Effector memory CD8-positive, alpha-beta T cell (primary cell): Measurements from ENCODE around the gene HCFC2.

Experiments
- ATAC-seq: fragments of 150-1000 bp; cut with Tn5 transposase; replicated peaks from 2 replicates; pipeline ENCODE4 v1.10.0; 2021; ENCODE audit warnings: mild to moderate bottlenecking, moderate library complexity
- DNase-seq, 3 experiments: peaks; one replicate each; pipeline ENCODE4 v3.0.0; 2021
- H3K27ac Mint-ChIP-seq, 2 donors: one replicate each; pipeline ENCODE4 v1.8.0; 2022; ENCODE audit warnings: mild to moderate bottlenecking in 2 of 2, mixed read lengths in 2 of 2, moderate library complexity in 2 of 2
- H3K27me3 Mint-ChIP-seq, 2 donors: one replicate each; pipeline ENCODE4 v1.8.0; 2022; ENCODE audit warnings: mixed read lengths in 2 of 2
- H3K36me3 Mint-ChIP-seq: one replicate; pipeline ENCODE4 v1.8.0; 2022; ENCODE audit warnings: mild to moderate bottlenecking, moderate library complexity, mixed read lengths; ENCODE audit not compliant: insufficient read depth
- H3K4me1 Mint-ChIP-seq, 2 donors: one replicate each; pipeline ENCODE4 v1.8.0; 2022; ENCODE audit warnings: low read depth in 2 of 2, mixed read lengths in 2 of 2
- H3K4me3 Mint-ChIP-seq, 2 donors: one replicate each; pipeline ENCODE4 v1.8.0; 2022; ENCODE audit warnings: mild to moderate bottlenecking in 2 of 2, mixed read lengths in 2 of 2, moderate library complexity in 2 of 2
- H3K9me3 Mint-ChIP-seq, 2 donors: one replicate each; pipeline ENCODE4 v1.8.0; 2022; ENCODE audit warnings: mixed read lengths in 2 of 2

The HCFC2 gene

DNA sequence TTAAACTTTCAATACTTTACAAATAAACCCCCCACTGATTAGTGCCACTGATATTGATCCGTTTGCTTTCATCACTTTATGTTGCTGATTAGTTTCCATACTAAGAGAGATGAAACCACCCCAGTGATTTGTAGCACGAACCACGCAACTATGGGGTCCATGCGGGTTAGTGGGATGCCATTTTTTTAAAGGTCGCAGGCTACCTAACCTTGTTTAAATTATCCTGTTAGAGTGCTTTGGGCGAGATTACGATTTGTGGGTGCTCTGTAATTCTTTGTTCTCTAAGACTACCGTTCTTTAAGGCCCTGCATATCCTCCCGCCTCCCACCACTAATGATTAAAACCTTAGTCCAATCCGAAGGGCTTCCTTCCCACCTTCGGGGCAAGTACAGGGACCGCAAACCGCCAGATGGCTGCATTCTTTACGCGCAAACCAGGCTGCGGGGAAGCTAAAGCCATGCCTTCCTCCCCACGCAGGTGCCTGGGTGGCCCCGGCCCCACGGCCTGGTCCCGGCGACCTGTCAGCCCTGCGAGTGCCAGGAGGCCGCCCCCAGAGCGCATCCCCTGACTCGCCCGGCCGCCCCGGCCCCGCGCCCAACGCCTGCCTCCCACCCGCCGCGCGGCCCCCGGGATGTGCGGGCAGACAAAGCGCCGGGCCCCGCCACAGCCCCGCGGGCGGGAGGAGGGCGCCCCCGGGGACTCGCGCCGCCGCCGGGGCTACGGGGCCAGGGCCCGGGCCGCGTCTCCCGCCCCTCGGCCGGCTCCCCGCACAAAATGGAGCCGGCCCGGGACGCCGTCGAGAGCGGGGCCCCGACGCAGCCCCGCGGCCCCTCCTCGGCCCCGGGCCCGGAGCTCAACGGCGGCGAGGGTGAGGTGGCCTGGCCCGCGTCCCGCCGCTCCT, 72.9 kb downstream of the HCFC2 start:
- no peaks in the 10 kb centered on the region for H3K9me3 Mint-ChIP-seq
- H3K27me3 Mint-ChIP-seq, result no peaks in the 10 kb centered on the region
- H3K36me3 Mint-ChIP-seq, result peaks cover 4% of the 10 kb centered on the region
- peak; percentile 27 to 37 (median 33) for DNase-seq
- peak; percentile 18 for ATAC-seq
- peak overlapping the region; percentile 62 to 78 for H3K4me3 Mint-ChIP-seq
- H3K27ac Mint-ChIP-seq, result peak overlapping the region in 1 of 2 donors; percentile 28
- peaks cover 8% of the 10 kb centered on the region in 2 donors for H3K4me1 Mint-ChIP-seq

DNA sequence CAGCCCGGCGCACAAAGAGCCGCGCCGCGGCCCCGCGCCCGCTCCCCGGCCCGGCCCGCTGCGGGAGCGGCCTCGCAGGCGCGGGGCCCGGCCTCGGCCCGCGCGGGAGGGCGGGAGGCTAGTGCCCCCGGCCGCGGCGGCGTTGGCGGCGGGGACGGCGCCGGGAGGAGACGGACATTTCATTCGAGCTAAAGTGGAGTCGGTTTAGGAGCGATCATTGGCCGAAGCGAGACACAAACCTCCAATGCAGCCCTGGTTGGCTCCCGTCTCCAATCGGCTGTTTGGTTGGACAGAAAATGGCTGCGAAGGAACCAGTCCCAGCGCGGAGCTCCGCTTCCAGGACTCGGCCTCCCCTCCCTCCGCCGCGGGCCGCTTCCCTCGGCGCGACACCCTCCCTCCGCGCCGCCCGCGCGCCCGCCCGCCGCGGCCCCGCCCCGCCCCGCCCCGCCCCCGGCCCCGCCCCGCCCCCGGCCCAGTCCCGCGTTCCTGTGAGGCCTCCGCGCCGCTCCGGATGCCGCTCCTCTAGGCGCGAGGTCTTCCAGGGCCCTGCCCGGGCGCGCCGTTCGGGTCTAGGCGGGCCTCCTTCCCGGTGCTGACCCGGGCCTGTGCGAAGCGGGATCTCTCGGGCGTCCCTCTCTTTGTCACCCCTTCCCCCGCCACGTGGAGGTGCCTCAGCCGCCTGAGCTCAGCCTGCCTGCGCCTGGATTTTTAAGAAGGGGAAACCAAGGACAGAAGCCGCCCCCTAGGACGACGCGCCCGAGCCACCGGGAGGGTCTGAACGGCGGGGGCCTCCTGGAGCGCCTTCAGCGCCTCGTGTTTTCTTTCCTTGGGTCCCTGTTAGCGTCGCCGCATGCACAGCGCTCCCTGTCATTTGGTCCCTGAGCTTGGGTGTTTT, 73.8 kb downstream of the HCFC2 start, which contains the start of gene NFYB:
NFYB (minus strand) TSS at position 309 of the 895 bp plus-strand sequence. CDS start 2,757 bp downstream, outside the sequence.
- Mint-ChIP-seq H3K9me3 (no peaks in the 10 kb centered on the region), H3K36me3 (no peaks in the 10 kb centered on the region), H3K27me3 (no peaks in the 10 kb centered on the region), H3K27ac (peak within 1 kb of the TSS in 1 of 2 donors; percentile 28), H3K4me1 (peaks cover 3 to 4% of the 10 kb centered on the region in 2 donors), H3K4me3 (peak within 1 kb of the TSS; percentile 62 to 78)
- DNase-seq (peak; percentile 90 to 93 (median 92)), ATAC-seq (peak; percentile 94)

- Mint-ChIP-seq H3K27me3 (no peaks in the 10 kb centered on the region), H3K4me1 (peaks cover 3 to 4% of the 10 kb centered on the region in 2 donors), H3K4me3 (peak overlapping the region; percentile 60 to 63), H3K9me3 (no peaks in the 10 kb centered on the region), H3K36me3 (no peaks in the 10 kb centered on the region), H3K27ac (no peak overlapping the region)
- ATAC-seq, result no peak
- DNase-seq, result no peak
Observed at GRCh38 chr12:104138797-104139152, 74.4 kb downstream of the HCFC2 start.

GRCh38 chr12:104142543-104142942, 78.2 kb downstream of the HCFC2 start:
- Mint-ChIP-seq H3K36me3 (no peaks in the 10 kb centered on the region), H3K27me3 (peaks cover 15 to 22% of the 10 kb centered on the region in 2 donors), H3K27ac (no peak overlapping the region), H3K9me3 (no peaks in the 10 kb centered on the region), H3K4me1 (no peaks in the 10 kb centered on the region), H3K4me3 (no peak overlapping the region)
- DNase-seq, result no peak
- no peak for ATAC-seq

- Mint-ChIP-seq H3K4me1 (no peaks in the 10 kb centered on the region), H3K36me3 (no peaks in the 10 kb centered on the region), H3K27ac (no peak overlapping the region), H3K4me3 (no peak overlapping the region), H3K27me3 (peaks cover 15 to 23% of the 10 kb centered on the region in 2 donors), H3K9me3 (no peaks in the 10 kb centered on the region)
- no peak for ATAC-seq
- no peak for DNase-seq
Observed at GRCh38 chr12:104143002-104143401, 78.7 kb downstream of the HCFC2 start.

DNA sequence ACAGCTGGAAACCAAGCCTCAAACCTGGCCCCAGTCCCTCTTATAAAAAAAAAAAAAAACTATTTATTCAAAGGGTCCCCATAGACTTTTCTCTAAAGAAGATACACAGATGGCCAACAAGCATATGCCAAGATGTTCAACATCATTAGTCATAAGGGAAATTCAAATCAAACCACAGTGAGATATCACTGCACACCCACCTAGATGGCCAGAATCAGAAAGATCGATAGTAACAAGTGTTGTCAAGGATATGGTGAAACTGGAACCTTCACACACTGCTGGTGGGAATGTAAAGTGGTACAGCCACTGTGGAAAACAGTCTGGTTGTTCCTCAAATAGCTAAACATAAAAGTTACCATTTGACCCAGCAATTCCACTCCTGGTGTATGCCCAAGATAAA, 79.6 kb downstream of the HCFC2 start:
- Mint-ChIP-seq H3K9me3 (no peaks in the 10 kb centered on the region), H3K27me3 (peaks cover 15 to 32% of the 10 kb centered on the region in 2 donors), H3K4me1 (no peaks in the 10 kb centered on the region), H3K27ac (no peak overlapping the region), H3K4me3 (no peak overlapping the region), H3K36me3 (no peaks in the 10 kb centered on the region)
- no peak for ATAC-seq
- DNase-seq, result no peak

DNA sequence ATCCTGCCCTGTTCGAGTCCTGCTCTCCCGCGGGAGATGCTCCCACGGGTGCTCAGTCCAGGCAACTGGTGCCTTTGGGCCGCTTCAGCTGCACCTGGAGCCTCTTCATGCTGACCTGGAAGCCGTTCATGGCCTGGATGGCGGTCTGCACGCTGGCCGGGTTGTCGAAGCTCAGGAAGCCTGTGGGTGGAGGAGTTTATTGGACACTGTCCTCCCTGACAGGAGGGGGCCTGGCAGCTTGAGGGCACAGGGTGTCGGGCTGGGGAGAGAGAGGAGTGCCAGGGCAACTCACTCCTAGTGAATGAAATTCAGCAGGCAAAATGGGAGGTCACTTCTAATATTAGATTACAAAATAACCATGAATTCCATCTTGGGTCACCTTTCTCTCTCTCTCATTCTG, 83.0 kb downstream of the HCFC2 start:
- Mint-ChIP-seq H3K9me3 (no peaks in the 10 kb centered on the region), H3K27ac (no peak overlapping the region), H3K36me3 (no peaks in the 10 kb centered on the region), H3K4me1 (no peaks in the 10 kb centered on the region), H3K4me3 (no peak overlapping the region), H3K27me3 (peaks cover 20 to 50% of the 10 kb centered on the region in 2 donors)
- ATAC-seq (no peak), DNase-seq (no peak)

DNA sequence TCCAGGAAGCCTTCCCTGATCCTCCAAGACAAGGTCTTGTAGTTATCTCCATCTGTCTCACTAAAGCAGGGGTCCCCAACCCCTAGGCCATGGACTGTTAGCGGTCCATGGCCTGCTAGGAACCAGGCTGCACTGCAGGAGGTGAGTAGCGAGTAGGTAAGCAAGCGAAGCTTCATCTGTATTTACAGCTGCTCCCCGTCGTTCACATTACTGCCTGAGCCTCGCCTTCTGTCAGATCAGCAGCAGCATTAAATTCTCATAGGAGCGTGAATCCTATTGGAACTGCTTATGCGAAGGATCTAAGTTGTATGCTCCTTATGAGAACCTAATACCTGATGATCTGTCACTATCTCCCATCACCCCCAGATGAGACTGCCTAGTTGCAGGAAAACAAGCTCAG, 86.1 kb downstream of the HCFC2 start:
- DNase-seq (no peak), ATAC-seq (no peak)
- Mint-ChIP-seq H3K27ac (no peak overlapping the region), H3K36me3 (no peaks in the 10 kb centered on the region), H3K4me1 (peaks cover 8 to 9% of the 10 kb centered on the region in 2 donors), H3K9me3 (no peaks in the 10 kb centered on the region), H3K27me3 (peaks cover 17 to 46% of the 10 kb centered on the region in 2 donors), H3K4me3 (no peak overlapping the region)

DNA sequence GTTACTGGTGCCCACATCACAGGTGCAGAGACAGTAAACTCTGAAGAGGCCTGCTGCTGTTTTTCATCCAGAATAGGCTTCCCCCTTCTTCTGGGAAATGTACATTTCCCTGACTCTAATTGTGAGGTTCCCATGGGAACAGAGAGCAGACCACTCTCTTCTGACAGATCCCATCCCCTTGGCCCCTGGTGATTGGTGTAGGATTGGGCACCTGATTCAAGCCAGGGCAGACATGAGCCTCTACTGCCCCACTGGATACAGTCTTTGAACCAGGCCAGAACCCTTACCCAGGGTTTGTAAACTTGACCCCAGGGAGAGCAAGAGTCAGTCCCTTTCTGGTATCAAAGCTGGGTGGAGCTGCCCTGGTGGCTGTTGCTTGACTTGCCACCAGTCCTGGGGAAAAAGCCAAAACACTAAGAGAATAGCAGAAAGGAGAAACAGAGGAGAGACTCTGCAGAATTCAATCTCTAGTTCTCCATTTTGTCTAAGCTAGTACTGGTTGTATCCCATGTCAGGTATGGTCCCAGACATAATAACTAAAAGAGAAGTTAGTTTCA, 88.4 kb downstream of the HCFC2 start:
- Mint-ChIP-seq H3K27ac (no peak overlapping the region), H3K4me3 (no peak overlapping the region), H3K9me3 (no peaks in the 10 kb centered on the region), H3K27me3 (peaks cover 5 to 28% of the 10 kb centered on the region in 2 donors), H3K36me3 (no peaks in the 10 kb centered on the region), H3K4me1 (peaks cover 8 to 9% of the 10 kb centered on the region in 2 donors)
- no peak for DNase-seq
- ATAC-seq, result no peak

DNA sequence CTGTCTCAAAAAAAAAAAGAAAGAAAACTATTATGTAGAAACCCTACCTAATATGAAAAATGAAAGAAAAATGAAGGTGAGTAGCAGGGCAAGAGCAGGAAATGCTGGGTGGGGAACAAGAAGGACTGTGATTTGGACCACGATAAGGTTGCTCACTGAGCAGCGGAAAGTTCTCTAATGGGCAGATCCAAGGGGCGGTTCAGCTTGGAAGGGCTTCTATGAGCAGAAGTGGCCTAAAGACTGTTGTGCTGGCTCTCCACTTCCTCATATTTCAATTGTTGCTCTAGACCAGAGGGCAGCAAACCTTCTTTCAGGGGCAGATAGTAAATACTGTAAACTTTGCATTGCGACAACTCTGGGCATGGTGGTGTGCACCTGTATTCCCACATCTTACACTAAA, 90.0 kb downstream of the HCFC2 start:
- Mint-ChIP-seq H3K36me3 (no peaks in the 10 kb centered on the region), H3K4me1 (peaks cover 8 to 9% of the 10 kb centered on the region in 2 donors), H3K9me3 (no peaks in the 10 kb centered on the region), H3K27me3 (peaks cover 5 to 14% of the 10 kb centered on the region in 2 donors), H3K4me3 (peak overlapping the region in 1 of 2 donors; percentile 3), H3K27ac (peak overlapping the region in 1 of 2 donors; percentile 67)
- ATAC-seq, result no peak
- no peak for DNase-seq

GRCh38 chr12:104154806-104155205, 90.5 kb downstream of the HCFC2 start:
- no peaks in the 10 kb centered on the region for H3K9me3 Mint-ChIP-seq
- H3K4me1 Mint-ChIP-seq, result peaks cover 8 to 9% of the 10 kb centered on the region in 2 donors
- H3K4me3 Mint-ChIP-seq, result no peak overlapping the region
- H3K27me3 Mint-ChIP-seq, result peaks cover 5 to 9% of the 10 kb centered on the region in 2 donors
- ATAC-seq, result no peak
- H3K36me3 Mint-ChIP-seq, result no peaks in the 10 kb centered on the region
- no peak overlapping the region for H3K27ac Mint-ChIP-seq
- DNase-seq, result no peak
